H9 (cell line): ENCODE measurements around the gene PDZD2. TPM values are rescaled to one million over a fixed set of nuclear protein-coding genes. Genes with fewer than 3 reads are reported as not detected.

Experiments used
- DNase-seq: peaks from one replicate; pipeline ENCODE4 v3.0.0-alpha.2; 2017
- H2AFZ ChIP-seq: one replicate; pipeline ENCODE4 v1.6.1; 2013; ENCODE audit warnings: mild to moderate bottlenecking, low read length, control low read depth, moderate library complexity
- H2AK5ac ChIP-seq: 2 replicates; pipeline ENCODE4 v1.6.1; 2013; ENCODE audit warnings: low read length, control low read depth, mixed read lengths; ENCODE audit not compliant: insufficient read length
- H2BK120ac ChIP-seq: one replicate; pipeline ENCODE4 v1.6.1; 2013; ENCODE audit warnings: low read depth, mild to moderate bottlenecking, low read length, control low read depth, inconsistent platforms; ENCODE audit not compliant: poor library complexity, severe bottlenecking
- H2BK12ac ChIP-seq: 2 replicates; pipeline ENCODE4 v1.6.1; 2013; ENCODE audit warnings: low read length, control low read depth, mixed read lengths, low read depth; ENCODE audit not compliant: insufficient read length
- H2BK15ac ChIP-seq: 2 replicates; pipeline ENCODE4 v1.6.1; 2013; ENCODE audit warnings: low read depth, low read length, control low read depth
- H2BK20ac ChIP-seq: one replicate; pipeline ENCODE4 v1.6.1; 2013; ENCODE audit warnings: low read depth, mild to moderate bottlenecking, low read length, control low read depth, inconsistent platforms; ENCODE audit not compliant: poor library complexity, severe bottlenecking
- H2BK5ac ChIP-seq: 2 replicates; pipeline ENCODE4 v1.6.1; 2013; ENCODE audit warnings: low read length, control low read depth, mixed read lengths; ENCODE audit not compliant: insufficient read length
- H3K14ac ChIP-seq: 2 replicates; pipeline ENCODE4 v1.6.1; 2013; ENCODE audit warnings: low read length, control low read depth; ENCODE audit not compliant: insufficient read depth
- H3K18ac ChIP-seq: 2 replicates; pipeline ENCODE4 v1.6.1; 2013; ENCODE audit warnings: low read depth, mild to moderate bottlenecking, mixed read lengths, low read length, control low read depth; ENCODE audit not compliant: insufficient read length
- H3K23ac ChIP-seq: 2 replicates; pipeline ENCODE4 v1.6.1; 2013; ENCODE audit warnings: low read length, control low read depth, mixed read lengths, low read depth; ENCODE audit not compliant: insufficient read length
- H3K23me2 ChIP-seq: 2 replicates; pipeline ENCODE4 v1.6.1; 2013; ENCODE audit warnings: low read depth, mild to moderate bottlenecking, mixed read lengths, low read length, control low read depth; ENCODE audit not compliant: insufficient read length, poor library complexity, severe bottlenecking
- H3K27ac ChIP-seq: 2 replicates; pipeline ENCODE4 v1.5.1; 2013; ENCODE audit warnings: low read length, control low read depth, mixed read lengths, low read depth; ENCODE audit not compliant: insufficient read length
- H3K27me3 ChIP-seq: 2 replicates; pipeline ENCODE4 v1.6.1; 2013; ENCODE audit warnings: low read length, control low read depth, inconsistent platforms; ENCODE audit not compliant: insufficient read depth
- H3K4ac ChIP-seq: 2 replicates; pipeline ENCODE4 v1.6.1; 2013; ENCODE audit warnings: low read depth, mild to moderate bottlenecking, control low read depth, inconsistent platforms, low read length, moderate library complexity
- H3K4me1 ChIP-seq: 2 replicates; pipeline ENCODE4 v1.6.1; 2013; ENCODE audit warnings: low read length, control low read depth, inconsistent platforms; ENCODE audit not compliant: insufficient read depth
- H3K4me2 ChIP-seq: 2 replicates; pipeline ENCODE4 v1.6.1; 2013; ENCODE audit warnings: low read length, control low read depth, mixed read lengths; ENCODE audit not compliant: insufficient read length, insufficient read depth
- H3K56ac ChIP-seq: 2 replicates; pipeline ENCODE4 v1.6.1; 2013; ENCODE audit warnings: low read depth, mild to moderate bottlenecking, mixed read lengths, low read length, control low read depth; ENCODE audit not compliant: insufficient read length
- H3K79me1 ChIP-seq: 2 replicates; pipeline ENCODE4 v1.6.1; 2013; ENCODE audit warnings: low read depth, mild to moderate bottlenecking, moderate library complexity, low read length, control low read depth, inconsistent platforms; ENCODE audit not compliant: insufficient read depth, poor library complexity, severe bottlenecking
- H3K79me2 ChIP-seq: 2 replicates; pipeline ENCODE4 v1.6.1; 2013; ENCODE audit warnings: low read length, control low read depth, inconsistent platforms; ENCODE audit not compliant: insufficient read depth
- H3K9ac ChIP-seq: 2 replicates; pipeline ENCODE4 v1.6.1; 2013; ENCODE audit warnings: low read length, control low read depth, mixed read lengths; ENCODE audit not compliant: insufficient read length; ENCODE audit errors: extremely low read depth
- H3K9me3 ChIP-seq: one replicate; pipeline ENCODE4 v1.6.1; 2013; ENCODE audit warnings: low read depth, low read length, inconsistent platforms; ENCODE audit not compliant: control insufficient read depth
- H3T11ph ChIP-seq: one replicate; pipeline ENCODE4 v1.6.1; 2013; ENCODE audit warnings: mild to moderate bottlenecking, low read length, control low read depth, inconsistent platforms
- H4K20me1 ChIP-seq: one replicate; pipeline ENCODE4 v1.6.1; 2013; ENCODE audit not compliant: control insufficient read depth, insufficient read length, insufficient read depth
- H4K5ac ChIP-seq: 2 replicates; pipeline ENCODE4 v1.6.1; 2013; ENCODE audit warnings: low read depth, mild to moderate bottlenecking, mixed read lengths, low read length, control low read depth; ENCODE audit not compliant: insufficient read length
- H4K8ac ChIP-seq: replicated peaks from 2 replicates; pipeline ENCODE4 v1.6.1; 2013; ENCODE audit warnings: low read length, control low read depth, mixed read lengths, low read depth; ENCODE audit not compliant: insufficient read length
- H4K91ac ChIP-seq: 2 replicates; pipeline ENCODE4 v1.6.1; 2013; ENCODE audit warnings: low read depth, mild to moderate bottlenecking, moderate library complexity, mixed read lengths, low read length, control low read depth; ENCODE audit not compliant: insufficient read length
- H3K27ac Mint-ChIP-seq, 3 experiments: 2 replicates in 2 of 3; 3 replicates in 1 of 3; pipeline ENCODE4 v1.8.0; 2020 to 2021; ENCODE audit warnings: mixed read lengths in 3 of 3, mild to moderate bottlenecking in 1 of 3, moderate library complexity in 1 of 3
- H3K27me3 Mint-ChIP-seq: 2 replicates; pipeline ENCODE4 v1.8.0; 2021; ENCODE audit warnings: low read depth, mild to moderate bottlenecking, moderate library complexity, mixed read lengths
- H3K36me3 Mint-ChIP-seq, 3 experiments: 2 replicates in 2 of 3; 3 replicates in 1 of 3; pipeline ENCODE4 v1.8.0; 2020 to 2021; ENCODE audit warnings: low read depth in 3 of 3, mixed read lengths in 3 of 3; ENCODE audit not compliant: insufficient read depth in 1 of 3
- H3K4me1 Mint-ChIP-seq, 2 experiments: 2 replicates each; pipeline ENCODE4 v1.8.0; 2020; ENCODE audit warnings: mixed read lengths in 2 of 2
- H3K4me3 Mint-ChIP-seq, 2 experiments: 2 replicates in 1 of 2; 3 replicates in 1 of 2; pipeline ENCODE4 v1.8.0; 2020 to 2021; ENCODE audit warnings: mild to moderate bottlenecking in 2 of 2, mixed read lengths in 2 of 2, moderate library complexity in 1 of 2
- H3K9me3 Mint-ChIP-seq, 2 experiments: 2 replicates in 1 of 2; 3 replicates in 1 of 2; pipeline ENCODE4 v1.8.0; 2020; ENCODE audit warnings: mild to moderate bottlenecking in 2 of 2, mixed read lengths in 2 of 2, moderate library complexity in 1 of 2
- WGBS: extraction: QIAGEN DNeasy Blood & Tissue Kit; methylation state at CpG from one replicate; pipeline ENCODE4 v1.1.7; 2013; ENCODE audit warnings: missing lambda C conversion rate, low lambda C conversion rate, mixed read lengths; ENCODE audit not compliant: insufficient read length; ENCODE audit errors: extremely low coverage; 5-methylcytosine and 5-hydroxymethylcytosine counted together
- total RNA-seq: library from RNA; stranded (reverse); gene quantifications from 2 replicates; pipeline ENCODE4 v1.2.1, GENCODE V29; 2021
- TF ChIP-seq, protein P1 (sequence below): fragments of 200-600 bp; sonication (generic); conservative IDR thresholded peaks from 3 replicates; pipeline ENCODE4 v1.8.0; 2021; ENCODE audit warnings: antibody characterized with exemption, mild to moderate bottlenecking

The PDZD2 gene
- total RNA-seq, 1 experiment from 2014 or later = 9.9 TPM

DNA sequence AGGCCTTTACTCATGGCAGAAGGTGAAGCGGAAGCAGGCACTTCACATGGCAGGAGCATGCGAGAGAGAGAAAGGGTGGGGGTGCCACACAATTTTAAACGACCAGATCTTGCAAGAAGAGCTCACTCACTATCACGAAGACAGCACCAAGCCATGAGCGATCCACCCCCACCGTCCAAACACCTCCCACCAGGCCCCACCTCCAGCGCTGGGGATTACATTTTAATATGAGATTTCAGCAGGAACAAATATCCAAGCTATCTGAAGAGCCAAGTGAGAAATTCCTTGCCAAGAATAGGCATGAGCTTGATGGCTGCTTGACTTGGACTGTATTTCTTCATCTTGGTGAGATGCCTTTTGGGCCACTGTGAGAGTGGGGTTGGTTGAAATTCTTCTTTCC is 88.0 kb downstream of the PDZD2 start:
- H3K4me2 ChIP-seq = no peak overlapping the region
- H2AFZ ChIP-seq = no peak overlapping the region
- Mint-ChIP-seq H3K9me3 (no peaks in the 10 kb centered on the region; a peak in 1 of 5 replicates), H3K36me3 (no peaks in the 10 kb centered on the region), H3K4me1 (peaks cover 21% of the 10 kb centered on the region in 2 experiments), H3K4me3 (no peak overlapping the region), H3K27ac (no peak overlapping the region), H3K27me3 (no peaks in the 10 kb centered on the region)
- no peak overlapping the region for H3K56ac ChIP-seq
- H3K27me3 ChIP-seq = no peaks in the 10 kb centered on the region
- H4K5ac ChIP-seq = no peak overlapping the region
- no peak overlapping the region for H2BK20ac ChIP-seq
- DNase-seq = no peak
- H3K23ac ChIP-seq = no peak overlapping the region
- no CpG with 5 or more reads among the region's 7 CpGs for WGBS
- TF ChIP-seq, protein P1, sequence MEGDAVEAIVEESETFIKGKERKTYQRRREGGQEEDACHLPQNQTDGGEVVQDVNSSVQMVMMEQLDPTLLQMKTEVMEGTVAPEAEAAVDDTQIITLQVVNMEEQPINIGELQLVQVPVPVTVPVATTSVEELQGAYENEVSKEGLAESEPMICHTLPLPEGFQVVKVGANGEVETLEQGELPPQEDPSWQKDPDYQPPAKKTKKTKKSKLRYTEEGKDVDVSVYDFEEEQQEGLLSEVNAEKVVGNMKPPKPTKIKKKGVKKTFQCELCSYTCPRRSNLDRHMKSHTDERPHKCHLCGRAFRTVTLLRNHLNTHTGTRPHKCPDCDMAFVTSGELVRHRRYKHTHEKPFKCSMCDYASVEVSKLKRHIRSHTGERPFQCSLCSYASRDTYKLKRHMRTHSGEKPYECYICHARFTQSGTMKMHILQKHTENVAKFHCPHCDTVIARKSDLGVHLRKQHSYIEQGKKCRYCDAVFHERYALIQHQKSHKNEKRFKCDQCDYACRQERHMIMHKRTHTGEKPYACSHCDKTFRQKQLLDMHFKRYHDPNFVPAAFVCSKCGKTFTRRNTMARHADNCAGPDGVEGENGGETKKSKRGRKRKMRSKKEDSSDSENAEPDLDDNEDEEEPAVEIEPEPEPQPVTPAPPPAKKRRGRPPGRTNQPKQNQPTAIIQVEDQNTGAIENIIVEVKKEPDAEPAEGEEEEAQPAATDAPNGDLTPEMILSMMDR = no peak
- H3K4ac ChIP-seq = no peak overlapping the region
- no peak overlapping the region for H3K27ac ChIP-seq
- H2BK120ac ChIP-seq = no peak overlapping the region
- no peak overlapping the region for H3K9ac ChIP-seq
- H4K20me1 ChIP-seq = no peaks in the 10 kb centered on the region
- H3K23me2 ChIP-seq = no peaks in the 10 kb centered on the region
- no peak overlapping the region for H3K18ac ChIP-seq
- no peaks in the 10 kb centered on the region for H3K9me3 ChIP-seq
- H2AK5ac ChIP-seq = no peak overlapping the region
- H4K91ac ChIP-seq = no peak overlapping the region
- H3T11ph ChIP-seq = no peak overlapping the region
- H3K14ac ChIP-seq = no peak overlapping the region
- H2BK5ac ChIP-seq = no peak overlapping the region
- no peak overlapping the region for H2BK15ac ChIP-seq
- no peak overlapping the region for H2BK12ac ChIP-seq
- H3K79me1 ChIP-seq = no peaks in the 10 kb centered on the region
- no peak overlapping the region for H4K8ac ChIP-seq
- peaks cover 3% of the 10 kb centered on the region; the same call in 1 of the 2 replicates for H3K4me1 ChIP-seq
- H3K79me2 ChIP-seq = no peaks in the 10 kb centered on the region
